Cerebellar nuclear complex (tissue), 1 donor: ENCODE data around the gene CTBP2.
"Not testable (repeated sequence)": the region's sequence is repeated elsewhere in the genome, so short reads cannot be mapped to it uniquely, and the experiment has no call there.

Experiments used
- DNase-seq, 2 experiments: peaks; one replicate each; lab custom pipeline; 2025; lab: John Stamatoyannopoulos, UW

Gene CTBP2

DNA sequence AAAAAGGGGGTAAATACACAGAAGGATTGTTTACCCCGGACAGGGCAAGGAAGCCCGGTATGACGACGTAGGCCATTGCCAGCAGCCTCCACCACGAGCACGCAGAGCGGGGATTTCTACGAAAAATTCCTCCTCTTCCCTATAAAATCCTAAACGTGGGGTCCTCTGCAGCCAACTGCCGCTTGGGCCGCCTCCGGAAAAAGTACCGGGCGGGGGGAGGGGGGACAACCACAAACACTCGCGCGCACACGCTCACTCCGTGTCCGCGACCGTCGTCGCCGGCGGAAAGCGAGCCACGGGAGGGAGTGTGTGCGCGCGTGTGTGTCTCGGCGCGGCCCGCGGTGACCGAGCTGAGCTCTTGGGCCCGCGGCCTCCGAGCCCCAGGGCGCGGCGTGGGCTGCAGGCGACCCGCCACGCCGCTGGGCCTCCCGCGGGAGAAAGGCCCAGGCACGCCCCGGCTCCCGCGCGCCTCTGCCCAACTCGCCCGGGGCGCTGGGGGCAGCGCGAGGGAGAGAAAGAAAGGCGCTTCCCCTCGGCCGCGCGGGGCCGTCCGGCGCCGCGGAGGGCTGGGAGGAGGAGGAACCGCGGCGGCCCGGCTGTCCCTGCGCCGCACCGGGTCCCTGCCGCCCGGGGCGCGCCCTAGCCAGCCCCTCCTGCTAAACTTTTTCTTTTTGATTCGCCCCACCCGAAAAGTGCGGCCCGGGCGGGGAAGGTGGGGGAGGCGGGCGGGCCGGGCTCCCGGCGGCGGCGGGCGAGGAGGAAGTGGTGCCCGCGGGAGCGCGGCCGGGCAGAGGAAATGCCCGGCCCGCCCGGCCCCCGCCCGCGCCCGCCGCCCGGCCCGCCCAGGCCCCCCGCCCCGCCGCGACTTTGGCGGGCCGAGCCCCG lies 1.5 kb downstream of the CTBP2 start:
- no peak for DNase-seq

DNA sequence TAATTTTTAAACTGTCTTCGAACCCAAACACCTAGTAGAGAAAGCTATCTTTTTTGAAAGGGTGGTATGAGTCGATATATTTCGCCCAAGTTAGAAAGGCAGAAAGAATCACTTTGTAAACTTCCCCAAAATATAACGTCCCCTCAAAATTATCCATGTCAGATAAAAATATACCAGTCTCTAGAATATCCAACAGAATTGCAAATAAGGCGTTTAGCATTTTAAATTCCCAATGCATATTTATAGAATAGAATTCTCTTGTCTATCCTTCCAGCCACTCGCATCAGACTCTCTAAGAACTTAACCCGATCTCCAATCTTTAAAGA lies 2.1 kb downstream of the CTBP2 start:
- DNase-seq, result no peak

DNA sequence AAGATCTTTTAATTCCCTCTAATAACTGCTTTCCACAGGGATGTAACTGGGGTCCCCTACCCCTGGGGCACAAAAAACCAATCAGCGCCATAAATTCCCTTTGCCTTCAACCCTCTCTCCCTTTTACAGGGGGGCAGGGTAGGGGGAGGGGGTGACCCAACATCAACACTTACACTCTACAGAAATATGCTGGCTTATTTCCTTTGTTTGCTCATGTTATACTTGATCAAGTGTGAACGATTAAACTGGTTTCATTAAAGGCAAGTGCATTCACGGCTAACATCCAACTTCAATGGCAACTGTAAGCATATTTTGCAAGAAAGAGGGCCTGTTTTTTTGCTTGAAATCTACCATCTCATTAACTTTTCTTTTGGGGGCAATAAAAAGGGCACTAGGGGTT lies 2.9 kb downstream of the CTBP2 start:
- DNase-seq, result no peak

DNA sequence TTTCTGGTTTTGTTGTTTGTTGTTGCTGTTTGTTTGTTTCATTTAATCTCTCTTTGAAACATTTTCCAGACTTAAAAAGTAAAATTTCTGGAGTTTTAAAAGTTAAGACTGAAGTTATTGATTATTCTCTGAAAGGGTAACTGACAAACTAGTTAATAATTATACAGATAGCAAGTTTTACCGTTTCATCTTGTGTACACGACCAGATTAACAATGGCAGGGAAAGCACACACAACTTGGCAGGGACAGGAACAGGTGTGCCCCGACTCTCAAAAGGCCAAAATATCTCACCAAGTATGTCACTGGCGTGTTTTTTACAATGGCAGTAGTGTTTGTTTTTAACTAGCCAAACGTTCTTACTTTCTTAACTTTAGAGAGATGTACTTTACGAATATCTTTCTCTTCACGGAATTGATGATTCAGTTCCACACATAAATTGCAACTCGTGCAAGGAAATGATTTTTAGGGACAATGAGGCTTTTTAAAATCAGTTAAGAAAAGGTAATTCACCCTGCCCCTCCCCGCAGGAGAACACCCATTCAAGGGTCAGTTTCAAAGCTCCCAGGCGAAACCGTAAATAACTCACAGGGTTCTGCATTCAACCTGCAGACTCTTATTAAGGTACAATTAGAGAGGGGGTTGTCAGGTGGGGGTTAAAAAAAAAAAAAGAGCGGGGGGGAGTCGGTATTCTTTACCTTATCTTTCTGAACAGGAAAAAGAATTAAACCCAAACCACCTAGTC lies 3.5 kb downstream of the CTBP2 start:
- no peak for DNase-seq

DNA sequence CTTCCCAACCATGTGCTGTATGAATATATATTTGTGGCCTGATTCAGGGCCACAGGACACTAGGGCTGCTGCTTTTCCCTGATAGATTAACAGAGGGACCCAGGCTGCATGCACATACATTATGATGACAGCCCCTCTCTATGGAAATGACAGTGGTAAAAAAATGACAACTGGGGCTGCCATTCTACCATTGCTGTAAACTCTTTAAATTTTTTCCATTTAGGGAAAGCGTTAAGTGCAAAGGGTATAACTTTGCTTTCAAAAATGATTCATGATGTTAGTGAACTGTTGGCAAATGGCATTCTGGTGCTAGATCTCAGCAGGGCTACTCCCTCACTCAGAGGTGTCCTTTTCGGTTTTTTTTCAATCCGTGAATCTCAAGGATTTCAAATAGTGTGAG lies 4.2 kb downstream of the CTBP2 start:
- DNase-seq, result no peak

DNA sequence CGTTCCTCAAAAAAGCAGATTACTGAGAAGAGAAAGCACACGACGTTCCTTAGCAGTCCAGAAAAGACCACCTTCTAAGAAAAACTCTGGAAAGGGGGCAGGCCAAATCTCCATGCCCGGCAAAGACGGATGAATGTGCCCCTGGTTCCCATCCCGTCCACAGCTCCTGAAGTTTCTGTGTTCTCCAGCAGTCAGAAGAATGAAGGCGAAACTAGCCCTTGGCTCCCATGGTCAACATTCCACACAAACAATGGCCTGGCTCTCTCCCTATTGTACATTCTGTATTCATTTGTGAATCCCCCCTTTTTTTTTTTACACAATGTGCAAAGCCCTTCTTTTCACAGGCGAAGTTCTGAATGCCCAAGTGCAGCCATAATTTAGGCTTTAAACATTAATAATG lies 5.3 kb downstream of the CTBP2 start:
- no peak for DNase-seq

DNA sequence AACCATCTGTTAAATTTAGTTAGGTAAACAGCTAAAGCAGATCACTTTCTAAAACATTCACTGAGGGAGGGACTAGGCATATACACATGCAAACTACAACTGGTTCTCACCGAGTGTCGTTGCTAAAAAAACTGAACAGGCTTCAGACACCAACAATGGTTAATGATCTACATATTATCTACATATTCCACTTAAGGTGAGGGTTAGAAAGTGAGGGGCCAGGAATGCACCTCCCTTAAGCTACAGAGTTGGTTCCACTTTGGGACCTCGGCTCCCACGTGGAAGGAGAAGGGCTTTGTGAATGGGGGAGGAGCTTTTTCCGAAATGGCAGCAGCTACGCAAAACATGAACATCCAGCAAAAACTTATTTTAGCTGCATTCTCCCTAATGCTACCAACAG lies 5.8 kb downstream of the CTBP2 start:
- no peak for DNase-seq

DNA sequence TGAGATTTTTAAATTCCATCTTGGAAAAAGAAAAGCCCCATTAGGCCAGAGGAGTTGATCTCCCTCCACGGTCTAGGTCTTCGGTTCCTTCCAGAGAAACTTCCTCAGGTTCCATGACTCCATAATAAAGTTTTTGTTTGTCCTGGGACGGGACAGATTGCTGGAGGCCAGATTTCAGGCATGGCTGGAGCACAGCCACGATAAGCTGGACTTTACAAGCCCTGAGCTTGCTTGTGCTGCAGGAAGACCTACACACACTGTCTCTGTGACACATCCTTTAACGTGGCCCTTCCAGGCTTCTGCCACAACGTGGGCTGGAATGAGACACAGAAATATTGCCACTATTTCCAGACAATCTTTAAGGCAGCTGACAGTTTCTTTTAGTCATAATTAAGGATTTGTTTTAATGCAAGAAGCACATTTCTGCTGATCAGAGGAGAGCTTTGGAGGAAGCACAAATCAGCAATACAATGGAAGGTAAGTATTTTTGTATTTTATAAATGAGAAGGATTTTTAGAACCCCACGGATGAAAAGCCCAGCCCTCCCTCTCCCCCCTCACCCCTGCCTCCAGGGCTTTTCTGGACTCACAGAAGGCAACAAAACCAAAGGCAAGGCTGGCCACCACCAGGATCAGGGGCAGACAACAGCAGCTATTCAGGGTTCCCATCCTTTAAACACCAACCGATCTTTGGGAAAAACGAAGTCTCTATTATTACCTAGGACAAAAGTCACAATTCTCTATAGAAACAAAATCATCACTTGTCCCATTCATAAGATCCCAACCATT lies 6.5 kb downstream of the CTBP2 start:
- no peak for DNase-seq

DNA sequence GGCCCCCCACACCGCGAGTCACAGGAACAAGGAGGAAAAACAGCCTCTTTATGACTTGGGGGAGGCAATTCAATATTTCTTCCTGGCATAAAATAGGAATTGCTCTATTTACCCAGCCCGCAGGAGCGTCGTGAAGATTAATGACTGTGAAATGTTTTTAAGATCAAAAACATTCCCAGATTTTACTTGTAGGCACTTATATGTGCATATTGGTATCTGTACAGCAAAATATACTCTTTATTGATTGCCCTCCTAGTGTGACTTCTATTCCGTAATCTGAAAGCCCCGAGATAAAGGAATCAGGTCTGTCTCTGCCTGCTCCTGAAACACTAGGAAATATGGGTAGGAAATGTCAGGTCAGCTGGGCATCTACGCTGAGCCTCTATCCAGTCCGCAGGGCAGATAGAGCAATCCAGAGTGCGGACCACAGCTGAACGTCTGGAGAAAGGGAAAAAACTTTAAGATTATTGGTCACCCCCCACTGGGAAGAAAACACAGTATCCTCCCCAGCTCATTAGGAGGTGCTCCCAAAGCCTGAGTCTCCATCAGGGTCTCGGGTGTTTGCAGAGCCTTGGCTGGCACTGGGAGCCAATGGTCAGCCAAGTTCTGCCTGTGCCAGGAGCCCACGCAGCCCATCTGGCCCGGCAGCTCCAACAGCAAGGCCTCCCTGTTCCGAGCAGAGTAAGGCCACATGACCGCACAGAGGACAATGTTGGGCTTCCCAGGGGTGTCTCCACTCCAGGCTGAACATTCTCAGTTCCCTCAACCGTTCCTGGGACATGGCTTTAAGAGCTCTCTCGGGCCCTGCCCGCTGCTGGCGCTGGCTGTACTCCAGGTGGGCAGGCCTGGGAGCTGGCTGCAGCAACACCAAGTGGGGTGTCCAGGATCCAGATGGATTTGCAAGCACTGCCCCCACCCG lies 7.7 kb downstream of the CTBP2 start:
- DNase-seq, result peak; percentile 78 to 82

DNA sequence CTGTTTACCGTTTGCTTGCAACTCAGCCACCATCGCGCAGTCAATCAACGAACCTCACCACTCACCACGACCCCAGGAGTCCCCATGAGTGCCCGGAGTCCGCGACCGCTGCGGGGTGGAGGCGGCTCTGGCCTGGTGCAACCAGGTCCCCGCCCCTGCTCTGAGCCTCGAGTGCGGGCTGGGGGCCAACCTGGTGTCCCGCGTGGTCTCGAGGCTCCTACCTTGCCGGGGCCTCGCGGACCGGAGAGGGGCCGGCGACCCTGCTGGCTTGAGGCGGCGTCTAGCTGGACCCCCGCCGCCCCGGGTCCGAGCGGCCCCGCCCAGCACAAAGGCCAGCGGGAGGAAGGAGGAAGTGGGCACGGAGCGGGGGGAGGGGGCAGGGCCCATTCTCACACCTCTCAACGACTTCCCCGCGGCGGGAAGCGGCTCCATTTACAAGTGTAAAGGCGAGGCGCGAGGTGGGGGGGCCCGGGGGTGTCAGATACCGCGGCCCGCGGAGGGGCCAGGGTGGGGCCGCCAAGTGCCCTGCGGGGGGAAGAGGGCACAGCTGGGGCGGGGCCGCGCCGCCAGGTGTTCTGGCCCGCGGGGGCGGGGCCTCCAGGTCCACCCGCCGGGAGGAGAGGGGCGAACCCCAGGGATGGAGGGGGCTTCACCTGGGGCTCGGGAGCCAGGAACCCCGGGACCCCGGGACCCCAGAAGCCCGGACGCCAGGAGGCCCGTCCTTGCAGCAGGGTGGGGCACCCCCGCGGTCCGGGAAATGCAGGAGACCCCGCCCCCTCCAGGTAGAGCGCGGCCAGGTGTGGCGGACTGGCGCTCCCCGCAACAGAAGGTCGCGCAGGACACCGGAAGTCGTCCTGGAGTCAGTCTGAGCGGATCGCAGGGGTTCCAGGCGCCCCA lies 8.6 kb downstream of the CTBP2 start:
- no peak for DNase-seq

DNA sequence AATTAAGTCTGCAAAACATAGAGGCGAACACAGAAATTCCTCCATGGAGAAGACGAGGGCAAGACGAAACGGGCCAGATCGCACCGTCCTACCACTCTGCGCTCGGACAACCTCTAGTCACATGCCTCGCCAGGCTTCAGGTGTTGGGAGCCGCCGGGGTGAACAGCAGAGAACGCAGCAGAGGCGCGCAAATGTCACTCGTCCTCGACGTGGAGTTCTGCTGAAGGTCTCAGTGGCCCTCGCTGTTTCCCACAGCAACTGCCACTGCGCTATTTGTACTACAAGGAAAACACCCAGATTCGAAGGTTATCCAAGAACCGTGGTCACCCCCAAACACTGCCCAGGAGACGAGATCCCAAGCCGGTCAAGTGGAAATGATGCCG lies 9.2 kb downstream of the CTBP2 start:
- no peak for DNase-seq

DNA sequence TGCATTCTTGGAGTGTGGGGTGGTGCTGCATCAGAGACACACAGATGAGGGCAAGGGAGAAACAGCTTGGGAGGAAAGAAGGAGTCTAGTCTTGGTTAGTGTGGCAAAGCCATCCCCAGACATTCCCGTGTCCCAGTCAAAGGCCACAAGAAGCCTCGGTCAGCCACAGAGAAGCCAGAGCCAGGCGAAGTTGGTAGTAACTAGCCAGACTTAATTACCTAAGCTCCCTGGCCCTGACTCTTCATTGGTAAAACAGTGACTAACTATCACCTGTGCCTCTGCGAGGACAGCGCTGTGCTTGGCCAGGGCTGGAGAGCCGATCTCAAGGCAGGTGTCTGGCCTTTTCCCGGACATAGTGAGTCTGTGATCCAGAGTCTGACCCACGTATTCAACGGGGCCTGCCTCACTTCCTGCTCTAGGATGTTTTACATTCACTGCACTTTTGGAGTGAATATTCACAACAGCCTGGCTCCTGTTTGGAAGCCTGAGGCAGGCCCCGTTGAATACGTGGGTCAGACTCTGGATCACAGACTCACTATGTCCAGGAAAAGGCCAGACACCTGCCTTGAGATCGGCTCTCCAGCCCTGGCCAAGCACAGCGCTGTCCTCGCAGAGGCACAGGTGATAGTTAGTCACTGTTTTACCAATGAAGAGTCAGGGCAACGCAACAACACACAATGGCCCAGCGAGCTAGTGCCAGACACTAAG lies 9.8 kb downstream of the CTBP2 start:
- not testable (repeated sequence) for DNase-seq

DNA sequence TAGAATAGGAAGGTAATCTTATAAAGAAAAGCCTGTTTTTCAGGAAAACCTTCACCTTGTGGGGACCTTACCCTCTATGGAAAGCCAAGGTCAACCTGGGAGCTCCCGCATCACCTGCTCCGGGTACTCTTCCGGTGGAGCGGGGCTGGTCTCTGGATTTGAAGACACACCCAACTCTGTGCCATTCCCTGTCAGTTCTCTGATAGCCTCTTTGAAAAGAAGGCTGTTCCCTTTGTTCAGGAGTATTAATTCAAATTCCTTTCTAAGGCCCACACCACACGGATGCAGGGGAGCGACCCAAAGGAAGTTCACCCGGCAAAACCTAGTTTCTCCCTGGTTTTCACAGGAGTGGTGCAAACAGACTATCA lies 10.7 kb downstream of the CTBP2 start:
- no peak for DNase-seq

DNA sequence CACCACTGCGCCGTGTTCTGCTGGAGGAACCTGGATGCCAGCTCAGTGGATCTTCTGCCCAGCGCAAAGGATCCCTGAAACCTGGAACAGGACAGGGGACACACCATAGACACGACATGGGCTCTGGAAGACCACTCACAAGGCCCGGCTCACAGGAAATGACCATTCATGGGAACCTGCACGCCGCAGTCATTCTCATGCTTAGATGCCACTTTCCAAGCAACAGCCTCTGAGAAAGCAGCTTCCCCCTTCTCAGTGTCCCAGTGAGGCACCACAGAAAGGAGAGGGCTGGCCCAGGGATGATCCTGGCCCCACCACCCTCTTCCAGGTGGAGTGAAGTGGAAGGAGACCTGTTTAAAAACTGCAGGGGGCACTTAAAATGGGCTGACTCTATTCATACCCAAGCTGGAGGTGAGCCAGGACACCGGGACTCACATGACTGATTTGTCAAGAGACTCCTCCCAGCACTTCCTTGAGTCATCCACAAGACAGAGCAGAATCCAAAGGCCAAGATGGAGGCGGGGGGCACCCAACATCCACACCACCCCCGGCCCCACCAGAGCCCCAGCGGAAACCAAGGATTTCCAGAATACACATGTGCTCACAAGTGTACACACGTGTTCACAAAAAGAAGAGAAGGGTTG lies 11.2 kb downstream of the CTBP2 start:
- no peak for DNase-seq

DNA sequence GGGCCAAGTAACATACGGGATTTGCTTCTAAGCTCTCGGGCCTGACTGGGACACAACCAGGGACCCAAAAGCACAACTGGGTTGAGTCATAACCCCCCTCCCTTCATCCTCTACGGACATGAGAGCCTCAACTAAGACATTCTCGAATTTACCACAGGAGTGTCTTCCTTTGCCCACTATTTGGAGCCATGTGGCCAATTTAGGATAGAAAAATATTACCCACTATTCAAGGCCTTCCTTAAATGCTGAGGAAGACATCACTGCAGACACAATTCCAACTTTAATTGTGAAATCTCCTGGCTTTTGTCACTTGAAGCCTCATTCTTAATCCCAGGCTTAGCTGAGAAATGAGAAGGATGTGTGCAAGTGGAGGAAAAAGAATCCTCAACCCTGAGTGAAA lies 11.8 kb downstream of the CTBP2 start:
- no peak for DNase-seq

DNA sequence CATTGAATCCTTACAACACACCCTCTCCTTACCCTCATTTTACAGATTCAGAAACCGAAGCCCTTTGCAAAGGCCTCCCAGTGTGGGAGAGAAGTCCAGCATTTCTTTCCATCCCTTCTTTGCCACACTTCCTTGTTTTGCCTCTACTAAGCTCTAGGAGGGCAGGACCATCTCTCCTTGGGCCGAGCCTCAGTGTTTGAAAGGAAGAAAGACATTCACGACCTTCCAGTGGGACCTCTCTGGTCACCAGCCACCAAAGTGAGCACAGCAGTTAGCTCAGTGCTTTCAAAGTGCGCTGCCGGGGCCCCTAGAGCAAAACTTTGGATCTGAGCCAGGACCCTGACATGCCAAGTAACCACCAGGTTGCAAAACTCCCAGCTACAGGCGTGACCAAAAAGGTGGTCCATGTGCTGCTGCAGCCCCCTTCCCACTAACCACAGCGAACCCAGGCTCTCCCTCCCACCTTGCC lies 12.4 kb downstream of the CTBP2 start:
- no peak for DNase-seq

DNA sequence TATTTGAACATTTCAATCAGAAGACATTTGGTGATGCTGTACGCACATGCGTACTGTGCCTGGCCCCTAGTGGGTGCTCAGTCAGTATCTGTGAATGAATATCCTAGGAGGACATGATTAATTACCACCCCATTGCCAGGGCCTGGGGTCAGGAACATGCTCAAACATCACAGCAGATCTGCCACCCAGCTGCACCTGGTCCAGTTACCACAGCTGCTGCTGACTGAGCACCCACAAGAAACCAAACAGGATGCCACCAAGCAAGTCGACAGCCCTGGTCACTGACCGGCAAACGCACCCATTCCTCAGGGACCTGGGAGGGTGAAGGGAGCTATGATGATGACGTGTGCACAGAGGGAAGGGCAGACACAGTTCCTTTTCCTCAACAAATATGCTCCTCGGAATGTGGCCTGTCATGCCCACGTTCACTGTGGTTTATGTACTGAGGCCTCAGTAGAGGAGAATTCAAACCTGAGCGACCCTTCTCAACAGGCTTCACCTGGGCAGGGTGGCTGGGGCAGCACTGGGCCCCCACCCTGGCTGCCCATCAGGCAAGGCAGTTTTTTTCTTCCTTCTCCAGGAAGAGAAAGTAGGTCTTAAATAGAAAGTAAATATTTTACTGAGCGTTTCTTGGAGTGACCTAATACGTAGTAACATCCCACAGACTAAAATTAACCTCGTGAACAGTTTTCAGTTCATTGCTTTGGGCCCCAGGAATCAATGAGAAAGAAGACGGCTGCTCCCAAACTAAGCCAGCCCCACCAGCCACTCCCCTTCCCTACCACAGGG lies 13.4 kb downstream of the CTBP2 start:
- no peak for DNase-seq

DNA sequence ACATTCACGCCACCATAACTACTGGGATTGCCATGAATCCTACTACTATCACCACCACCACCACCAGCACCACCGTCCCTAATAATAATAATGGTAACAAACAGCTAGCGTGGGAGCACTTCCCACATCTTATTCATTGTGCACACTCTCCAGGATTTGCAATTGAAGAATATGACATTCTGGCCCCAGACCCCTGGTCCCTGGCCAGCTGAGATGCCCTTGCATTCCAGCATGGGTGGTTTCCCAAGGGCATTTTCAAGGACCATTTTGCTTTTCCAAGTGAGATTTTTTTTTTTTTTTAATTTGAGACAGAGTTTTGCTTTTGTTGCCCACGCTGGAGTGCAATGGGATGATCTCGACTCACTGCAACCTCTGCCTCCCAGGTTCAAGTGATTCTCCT lies 14.7 kb downstream of the CTBP2 start:
- DNase-seq, result no peak
